Mesothelial cell of epicardium (in vitro differentiated cells): ENCODE data around the gene PLXDC2. TPM values are rescaled to one million over a fixed set of nuclear protein-coding genes. Genes with fewer than 3 reads are reported as not detected.

Source experiments
- DNase-seq, 2 experiments: peaks; one replicate each; pipeline ENCODE4 v3.0.0; 2021; ENCODE audit warnings: low spot score in 2 of 2; ENCODE audit not compliant: unreplicated experiment in 2 of 2
- H3K27ac Mint-ChIP-seq: 2 replicates; pipeline ENCODE4 v1.8.0; 2021; ENCODE audit warnings: mixed read lengths
- H3K27me3 Mint-ChIP-seq: 2 replicates; pipeline ENCODE4 v1.8.0; 2021; ENCODE audit warnings: low read depth, mixed read lengths
- H3K36me3 Mint-ChIP-seq: 2 replicates; pipeline ENCODE4 v1.8.0; 2021; ENCODE audit warnings: mixed read lengths
- H3K4me1 Mint-ChIP-seq: 2 replicates; pipeline ENCODE4 v1.8.0; 2021; ENCODE audit warnings: mixed read lengths
- H3K4me3 Mint-ChIP-seq: 2 replicates; pipeline ENCODE4 v1.8.0; 2021; ENCODE audit warnings: mild to moderate bottlenecking, moderate library complexity, mixed read lengths
- H3K9me3 Mint-ChIP-seq: 2 replicates; pipeline ENCODE4 v1.8.0; 2021; ENCODE audit warnings: mixed read lengths
- CTCF ChIP-seq: fragments of 200-600 bp; sonication (generic); IDR thresholded peaks from one replicate; pipeline ENCODE4 v1.5.0; 2021; ENCODE audit warnings: antibody characterized with exemption; ENCODE audit not compliant: unreplicated experiment
- total RNA-seq: library from RNA; stranded (reverse); gene quantifications from 3 replicates; pipeline ENCODE4 v1.2.1, GENCODE V29; 2021

PLXDC2 gene
- total RNA-seq, 1 donor from 2014 or later, result 60.0 TPM

DNA sequence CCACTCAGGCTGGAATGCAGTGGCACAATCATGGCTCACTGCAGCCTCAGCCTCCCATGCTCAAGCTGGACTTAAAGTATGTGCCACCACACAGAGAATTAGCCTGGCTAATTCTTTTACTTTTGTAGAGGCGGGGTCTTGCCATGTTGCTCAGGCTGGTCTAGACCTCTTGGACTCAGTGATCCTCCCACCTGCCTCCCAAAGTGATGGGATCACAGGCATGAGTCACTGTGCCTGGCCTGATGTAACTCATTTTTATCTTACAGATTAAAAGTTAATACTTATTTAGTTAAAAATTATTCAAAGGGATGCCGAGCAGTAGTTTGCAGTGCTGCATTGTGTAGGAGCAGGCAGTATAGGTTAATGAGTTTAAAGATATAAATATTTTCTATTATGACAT is 12.6 kb upstream of the PLXDC2 start:
- H3K27me3 Mint-ChIP-seq, result no peaks in the 10 kb centered on the region
- H3K36me3 Mint-ChIP-seq, result peaks cover 18% of the 10 kb centered on the region

GRCh38 chr10:19809481-19809880 is 6.8 kb upstream of the PLXDC2 start:
- peaks cover 2% of the 10 kb centered on the region for H3K27me3 Mint-ChIP-seq
- H3K27ac Mint-ChIP-seq, result no peak overlapping the region
- peaks cover 18% of the 10 kb centered on the region for H3K36me3 Mint-ChIP-seq
- H3K4me3 Mint-ChIP-seq, result no peak overlapping the region
- H3K4me1 Mint-ChIP-seq, result peaks cover 4% of the 10 kb centered on the region
- peaks cover 34% of the 10 kb centered on the region for H3K9me3 Mint-ChIP-seq
- TF ChIP-seq CTCF, result no peak
- DNase-seq, result no peak

More for the DNA sequence above, 12.6 kb upstream of the PLXDC2 start:
- H3K27ac Mint-ChIP-seq, result no peak overlapping the region
- no peaks in the 10 kb centered on the region for H3K4me1 Mint-ChIP-seq
- H3K4me3 Mint-ChIP-seq, result no peak overlapping the region
- H3K9me3 Mint-ChIP-seq, result peaks cover 44% of the 10 kb centered on the region
- TF ChIP-seq CTCF, result no peak
- no peak for DNase-seq

- Mint-ChIP-seq H3K27me3 (peaks cover 5% of the 10 kb centered on the region), H3K36me3 (peaks cover 9% of the 10 kb centered on the region), H3K27ac (no peak overlapping the region), H3K4me3 (no peak overlapping the region), H3K4me1 (peaks cover 11% of the 10 kb centered on the region), H3K9me3 (peaks cover 15% of the 10 kb centered on the region)
- DNase-seq, result no peak
- peak; percentile 22 for TF ChIP-seq CTCF
Observed at GRCh38 chr10:19811540-19811939, 4.7 kb upstream of the PLXDC2 start.

DNA sequence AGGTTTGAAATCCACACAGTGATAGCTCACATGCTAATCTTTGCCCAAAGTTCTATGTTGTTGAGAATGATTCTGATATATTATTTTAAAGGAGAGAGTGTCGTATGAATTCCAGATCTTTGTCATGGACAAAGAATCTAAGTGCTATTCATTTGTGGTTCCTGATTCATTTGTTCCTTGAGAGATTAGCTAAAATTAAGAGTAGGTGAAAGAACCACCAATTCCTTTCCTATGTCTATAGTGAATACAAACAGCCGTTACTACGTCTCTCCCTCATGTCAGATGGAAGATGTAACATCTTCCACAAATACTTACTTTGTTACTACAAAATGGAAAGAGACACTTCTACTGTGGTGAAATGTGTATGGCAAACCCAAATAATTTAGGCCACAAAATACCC is 3.3 kb upstream of the PLXDC2 start:
- peaks cover 8% of the 10 kb centered on the region for H3K9me3 Mint-ChIP-seq
- H3K27me3 Mint-ChIP-seq, result peaks cover 7% of the 10 kb centered on the region
- H3K4me1 Mint-ChIP-seq, result peaks cover 13% of the 10 kb centered on the region
- peaks cover 3% of the 10 kb centered on the region for H3K36me3 Mint-ChIP-seq
- H3K27ac Mint-ChIP-seq, result no peak overlapping the region
- TF ChIP-seq CTCF, result no peak
- no peak for DNase-seq
- H3K4me3 Mint-ChIP-seq, result no peak overlapping the region

- peak overlapping the region; percentile 97 for H3K4me3 Mint-ChIP-seq
- peak in 1 of 2 experiments; percentile 70 for DNase-seq
- H3K27me3 Mint-ChIP-seq, result peaks cover 12% of the 10 kb centered on the region
- H3K36me3 Mint-ChIP-seq, result peaks cover 3% of the 10 kb centered on the region
- peak overlapping the region; percentile 82 for H3K27ac Mint-ChIP-seq
- no peak for TF ChIP-seq CTCF
- H3K4me1 Mint-ChIP-seq, result peaks cover 28% of the 10 kb centered on the region
- H3K9me3 Mint-ChIP-seq, result no peaks in the 10 kb centered on the region
Observed at GRCh38 chr10:19815036-19815730, 1.0 kb upstream of the PLXDC2 start.
